Breast epithelium (tissue), 3 donors: ENCODE measurements around the gene PTPRH.

Experiments
- CTCF ChIP-seq, 3 donors: fragments of 450-650 bp; IDR thresholded peaks; one replicate each; pipeline ENCODE4 v1.5.1; 2016 to 2017; ENCODE audit warnings: antibody characterized with exemption in 3 of 3, mild to moderate bottlenecking in 3 of 3, moderate library complexity in 3 of 3
- POLR2A ChIP-seq: fragments of 450-650 bp; IDR thresholded peaks from one replicate; pipeline ENCODE4 v1.6.1; 2016; ENCODE audit warnings: antibody characterized with exemption, mild to moderate bottlenecking, moderate library complexity
- POLR2AphosphoS5 ChIP-seq, 3 donors: sonication (generic); formaldehyde crosslinking; IDR thresholded peaks; one replicate each; pipeline ENCODE4 v1.6.1; 2017; ENCODE audit warnings: antibody characterized with exemption in 3 of 3

- TF ChIP-seq POLR2A, result no peak
- no peak for TF ChIP-seq CTCF (IDR thresholded peaks at IDR 0.05)
- no peak for TF ChIP-seq POLR2AphosphoS5 (IDR thresholded peaks at IDR 0.05)
These were observed 47.5 kb upstream of the PTPRH start for GRCh38 chr19:55256562-55257460.
